ENCODE data around the gene NFKBIZ. TPM values are rescaled to one million over a fixed set of nuclear protein-coding genes. Genes with fewer than 3 reads are reported as not detected.

The NFKBIZ gene
- total and polyA plus RNA-seq, 9 of the 15 experiments (the other 6 are each of a cell fraction or from before 2014, with no cell fraction given): 1.2 to 13.7 (median 5.7) TPM

DNA sequence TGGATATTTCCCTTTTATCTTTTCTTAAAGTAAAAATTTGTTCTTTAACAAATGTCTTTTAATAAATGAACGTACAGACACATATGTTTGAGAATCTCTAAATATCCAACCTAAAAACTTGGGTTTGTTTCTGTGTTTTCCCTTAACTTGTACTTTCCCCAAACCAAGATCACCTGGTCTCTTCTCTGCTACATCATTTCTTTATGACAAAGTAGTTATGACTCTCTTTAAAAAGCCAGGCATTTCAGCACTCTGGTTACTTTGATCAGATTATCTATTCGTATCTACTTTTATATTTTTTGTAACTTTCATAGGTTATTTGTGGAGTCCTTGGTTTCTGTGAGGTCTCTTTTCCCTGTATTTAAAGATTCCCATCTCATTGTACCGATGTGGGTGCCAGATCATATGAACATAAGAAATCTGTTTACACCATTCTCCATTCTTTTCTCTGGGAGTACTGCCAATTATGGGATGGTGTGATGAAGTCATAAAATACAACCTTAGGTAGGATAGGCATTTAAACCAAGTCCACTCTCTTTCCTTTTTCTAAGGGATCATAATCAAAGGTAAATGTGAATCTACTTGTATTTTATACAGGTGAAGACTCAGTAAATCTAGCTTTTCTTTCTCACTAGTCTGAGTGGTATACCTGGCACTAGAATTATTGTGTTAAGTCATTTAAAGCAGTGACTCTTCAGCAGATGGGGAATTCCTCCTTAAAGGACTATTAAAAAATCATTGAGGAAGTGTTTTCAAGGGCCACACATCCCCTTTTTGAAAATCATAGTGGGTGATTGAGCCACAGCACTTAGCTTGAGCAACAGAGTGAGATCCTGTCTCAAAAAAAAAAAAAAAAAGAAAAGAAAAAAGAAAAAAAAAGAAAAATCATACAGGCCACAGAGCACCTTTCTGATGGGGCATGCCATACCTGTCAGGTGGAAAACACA lies 12.4 kb upstream of the NFKBIZ start:
- in situ Hi-C loops (cut with MboI) (no loop called here), intact Hi-C loops (cut with micrococcal nuclease) (no loop called here)
- no peak for FAIRE-seq

DNA sequence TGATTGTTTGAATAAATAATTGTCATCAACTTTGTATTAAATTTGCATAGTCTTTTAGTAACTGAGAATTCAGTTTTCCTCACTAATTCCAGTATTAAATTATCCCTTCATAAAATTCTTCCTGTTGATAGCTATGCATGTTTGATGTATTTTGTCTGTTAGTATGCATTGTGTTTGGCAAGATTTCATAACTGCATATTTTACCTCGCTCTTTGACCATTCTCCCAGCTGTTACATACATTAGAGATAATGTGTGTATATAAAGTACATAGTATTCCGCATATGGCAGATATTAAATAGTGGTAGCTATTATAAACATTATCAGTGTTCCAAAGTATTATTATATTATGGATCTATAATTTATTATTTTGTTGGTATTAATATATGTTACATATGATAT lies 10.6 kb upstream of the NFKBIZ start:
- Histone ChIP-seq H3K36me3 (ENCODE audit: control insufficient read depth, insufficient read depth, low read length) (no peaks in the 10 kb centered on the region), H3K27ac (ENCODE audit: extremely low read depth, low read depth, low read length) (no peak overlapping the region), H3K4me3 (no peak overlapping the region), H3K27me3 (ENCODE audit: control insufficient read depth in 2 of 2, insufficient read depth in 2 of 2, low read length in 2 of 2) (no peaks in the 10 kb centered on the region), H2AFZ (ENCODE audit: low read depth, low read length) (no peak overlapping the region), H3K9me1 (ENCODE audit: control insufficient read depth, insufficient read depth, low read length) (no peaks in the 10 kb centered on the region), H3K9me3 (replicated peaks; ENCODE audit: control insufficient read depth, insufficient read depth, low read depth, low read length) (no peaks in the 10 kb centered on the region), H3K79me2 (ENCODE audit: control insufficient read depth, insufficient read depth, low read length) (no peaks in the 10 kb centered on the region), H4K20me1 (replicated peaks; ENCODE audit: control insufficient read depth, insufficient read depth, low read length) (no peaks in the 10 kb centered on the region), H3K4me2 (ENCODE audit: insufficient read depth, low read length) (no peak overlapping the region), H3K4me1 (replicated peaks in 1 of 2; ENCODE audit: control insufficient read depth in 2 of 2, insufficient read depth in 2 of 2, low read length in 2 of 2) (no peaks in the 10 kb centered on the region; a peak in 1 of 5 replicates), H3K9ac (ENCODE audit: insufficient read depth in 1 of 2, low read depth in 2 of 2, low read length in 2 of 2) (no peak overlapping the region)
- 77% methylated on average over 2 of the region's 2 CpGs for WGBS (ENCODE audit: insufficient coverage, low coverage, missing lambda C conversion rate)
- in situ Hi-C loops (cut with MboI) (no loop called here), intact Hi-C loops (cut with micrococcal nuclease) (no loop called here)
- ChIA-PET POLR2A (no interaction called here), CTCF (ENCODE audit: low intra/inter-chr PET ratio) (no interaction called here)
- DNase-seq (ENCODE audit: extremely low read depth in 1 of 4, low spot score in 3 of 4) (no peak), FAIRE-seq (no peak), ATAC-seq (no peak)
- BruUV-seq (replicated peaks): no TSS peak
- TF ChIP-seq GABPB2 (CRISPR knock-in tag; conservative IDR thresholded peaks at IDR 0.05): no peak
- TF ChIP-seq RCOR1 (IDR thresholded peaks at IDR 0.05; ENCODE audit: borderline replicate concordance in 1 of 2, low read depth in 2 of 2, low read length in 2 of 2): no peak
- TF ChIP-seq, protein P1, sequence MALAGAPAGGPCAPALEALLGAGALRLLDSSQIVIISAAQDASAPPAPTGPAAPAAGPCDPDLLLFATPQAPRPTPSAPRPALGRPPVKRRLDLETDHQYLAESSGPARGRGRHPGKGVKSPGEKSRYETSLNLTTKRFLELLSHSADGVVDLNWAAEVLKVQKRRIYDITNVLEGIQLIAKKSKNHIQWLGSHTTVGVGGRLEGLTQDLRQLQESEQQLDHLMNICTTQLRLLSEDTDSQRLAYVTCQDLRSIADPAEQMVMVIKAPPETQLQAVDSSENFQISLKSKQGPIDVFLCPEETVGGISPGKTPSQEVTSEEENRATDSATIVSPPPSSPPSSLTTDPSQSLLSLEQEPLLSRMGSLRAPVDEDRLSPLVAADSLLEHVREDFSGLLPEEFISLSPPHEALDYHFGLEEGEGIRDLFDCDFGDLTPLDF (CRISPR knock-in tag; IDR thresholded peaks at IDR 0.05): no peak
- TF ChIP-seq ZBTB7A (IDR thresholded peaks at IDR 0.05; ENCODE audit: borderline replicate concordance, control insufficient read depth, low read depth, low read length): no peak
- TF ChIP-seq, protein P2, sequence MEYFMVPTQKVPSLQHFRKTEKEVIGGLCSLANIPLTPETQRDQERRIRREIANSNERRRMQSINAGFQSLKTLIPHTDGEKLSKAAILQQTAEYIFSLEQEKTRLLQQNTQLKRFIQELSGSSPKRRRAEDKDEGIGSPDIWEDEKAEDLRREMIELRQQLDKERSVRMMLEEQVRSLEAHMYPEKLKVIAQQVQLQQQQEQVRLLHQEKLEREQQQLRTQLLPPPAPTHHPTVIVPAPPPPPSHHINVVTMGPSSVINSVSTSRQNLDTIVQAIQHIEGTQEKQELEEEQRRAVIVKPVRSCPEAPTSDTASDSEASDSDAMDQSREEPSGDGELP (CRISPR knock-in tag; IDR thresholded peaks at IDR 0.05; ENCODE audit: borderline replicate concordance): no peak
- no peak for TF ChIP-seq ZNF766 (CRISPR knock-in tag; conservative IDR thresholded peaks at IDR 0.05)
- no peak for TF ChIP-seq ZNF436 (CRISPR knock-in tag; IDR thresholded peaks at IDR 0.05)
- no peak for TF ChIP-seq ZBTB8A (IDR thresholded peaks at IDR 0.05; ENCODE audit: partially characterized antibody)

More for the DNA sequence above, 12.4 kb upstream of the NFKBIZ start:
- Histone ChIP-seq H3K4me3 (no peak overlapping the region), H3K27ac (ENCODE audit: extremely low read depth, low read depth, low read length) (no peak overlapping the region), H3K9me1 (ENCODE audit: control insufficient read depth, insufficient read depth, low read length) (no peaks in the 10 kb centered on the region), H3K27me3 (ENCODE audit: control insufficient read depth in 2 of 2, insufficient read depth in 2 of 2, low read length in 2 of 2) (no peaks in the 10 kb centered on the region), H4K20me1 (replicated peaks; ENCODE audit: control insufficient read depth, insufficient read depth, low read length) (no peaks in the 10 kb centered on the region), H3K9ac (ENCODE audit: insufficient read depth in 1 of 2, low read depth in 2 of 2, low read length in 2 of 2) (no peak overlapping the region), H2AFZ (ENCODE audit: low read depth, low read length) (no peak overlapping the region), H3K4me1 (replicated peaks in 1 of 2; ENCODE audit: control insufficient read depth in 2 of 2, insufficient read depth in 2 of 2, low read length in 2 of 2) (no peaks in the 10 kb centered on the region; a peak in 1 of 5 replicates), H3K36me3 (ENCODE audit: control insufficient read depth, insufficient read depth, low read length) (no peaks in the 10 kb centered on the region), H3K79me2 (ENCODE audit: control insufficient read depth, insufficient read depth, low read length) (no peaks in the 10 kb centered on the region), H3K4me2 (ENCODE audit: insufficient read depth, low read length) (no peak overlapping the region), H3K9me3 (replicated peaks; ENCODE audit: control insufficient read depth, insufficient read depth, low read depth, low read length) (no peaks in the 10 kb centered on the region)
- CTCF ChIA-PET (ENCODE audit: low intra/inter-chr PET ratio): no interaction called here
- ATAC-seq (no peak), DNase-seq (ENCODE audit: extremely low read depth in 1 of 4, low spot score in 3 of 4) (no peak)
- BruUV-seq (replicated peaks): no TSS peak
- 8% methylated on average over 3 of the region's 3 CpGs for WGBS (ENCODE audit: insufficient coverage, low coverage, missing lambda C conversion rate)
- POLR2A ChIA-PET: interaction anchor here (1.4 kb wide), 1 partner anchor 13 kb away, joined by 3 read pairs; no protein-coding TSS in a partner anchor
- no peak for TF ChIP-seq SMARCA4 (IDR thresholded peaks at IDR 0.05)
- no peak for TF ChIP-seq ZNF583 (CRISPR knock-in tag; IDR thresholded peaks at IDR 0.05)
- no peak for TF ChIP-seq SMAD2 (IDR thresholded peaks at IDR 0.05; ENCODE audit: low read depth, low read length)
